Liver (tissue), 3 donors: ENCODE results near the gene SLC25A41.

Experiments
- CTCF ChIP-seq: fragments of 150-350 bp; IDR thresholded peaks from 2 replicates; pipeline ENCODE4 v1.5.1; 2017; ENCODE audit warnings: improper control_type of control experiment, low read depth, low read length; ENCODE audit not compliant: missing input control
- JUND ChIP-seq, 2 donors: IDR thresholded peaks; 2 replicates each; pipeline ENCODE4 v1.6.1; 2016; ENCODE audit warnings: antibody characterized with exemption in 2 of 2
- MAX ChIP-seq: IDR thresholded peaks from 2 replicates; pipeline ENCODE4 v1.6.1; 2016; ENCODE audit warnings: antibody characterized with exemption
- RAD21 ChIP-seq, 2 donors: IDR thresholded peaks; 2 replicates each; pipeline ENCODE4 v1.6.1; 2016; ENCODE audit warnings: antibody characterized with exemption in 2 of 2, mild to moderate bottlenecking in 2 of 2
- YY1 ChIP-seq: IDR thresholded peaks from 2 replicates; pipeline ENCODE4 v1.6.1; 2016; ENCODE audit warnings: antibody characterized with exemption, mild to moderate bottlenecking
- donor health status: healthy.
- donor health status: healthy.

- no peak for TF ChIP-seq CTCF
- no peak for TF ChIP-seq JUND (IDR thresholded peaks at IDR 0.05)
- no peak for TF ChIP-seq MAX
- no peak for TF ChIP-seq YY1
- no peak for TF ChIP-seq RAD21 (IDR thresholded peaks at IDR 0.05)
Measured at GRCh38 chr19:6376512-6377190, 56.9 kb downstream of the SLC25A41 start.
